Measurements from ENCODE around the gene MFSD2A. TPM values are rescaled to one million over a fixed set of nuclear protein-coding genes. Genes with fewer than 3 reads are reported as not detected.

The MFSD2A gene
- total RNA-seq, 1 donor from 2014 or later = 5.3 TPM

GRCh38 chr1:39969531-39970270 is 14.8 kb downstream of the MFSD2A start:
- H3K4me3 ChIP-seq (ENCODE audit: low read depth, low read length) = no peak overlapping the region

GRCh38 chr1:39970274-39970673 is 15.3 kb downstream of the MFSD2A start:
- TF ChIP-seq CTCF (conservative IDR thresholded peaks at IDR 0.05; ENCODE audit: low read depth, low read length) = no peak
- H3K4me3 ChIP-seq (ENCODE audit: low read depth, low read length) = no peak overlapping the region
- DNase-seq (ENCODE audit: low read depth) = no peak

More at GRCh38 chr1:39969531-39970270, 14.8 kb downstream of the MFSD2A start:
- no peak for DNase-seq (ENCODE audit: low read depth)
- TF ChIP-seq CTCF (conservative IDR thresholded peaks at IDR 0.05; ENCODE audit: low read depth, low read length) = no peak

DNA sequence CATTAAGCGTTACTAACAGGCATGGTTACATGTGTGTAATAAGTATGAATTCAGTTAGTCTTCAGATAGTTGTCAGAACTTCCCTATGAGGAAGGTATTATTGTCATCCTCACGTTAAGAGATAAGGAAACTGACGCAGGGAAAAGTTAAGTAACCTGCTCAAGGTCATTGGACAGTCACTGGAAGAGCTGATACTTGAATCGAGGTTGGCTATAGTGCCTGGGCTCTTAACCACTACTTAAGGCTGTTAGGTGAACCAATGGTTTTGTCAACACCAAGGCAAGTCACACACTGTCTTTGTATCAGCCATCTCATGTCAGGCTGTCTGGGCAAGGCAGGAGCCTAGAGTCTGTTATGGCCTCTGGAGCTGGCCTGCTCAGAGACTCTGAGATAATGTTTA is 16.2 kb downstream of the MFSD2A start:
- H3K4me3 ChIP-seq (ENCODE audit: low read depth, low read length) = no peak overlapping the region
- no peak for DNase-seq (ENCODE audit: low read depth)
- no peak for TF ChIP-seq CTCF (conservative IDR thresholded peaks at IDR 0.05; ENCODE audit: low read depth, low read length)

GRCh38 chr1:39973503-39974135 is 18.7 kb downstream of the MFSD2A start:
- no peak for DNase-seq (ENCODE audit: low read depth)
- TF ChIP-seq CTCF (conservative IDR thresholded peaks at IDR 0.05; ENCODE audit: low read depth, low read length) = peak; percentile 99
- H3K4me3 ChIP-seq (ENCODE audit: low read depth, low read length) = no peak overlapping the region

DNA sequence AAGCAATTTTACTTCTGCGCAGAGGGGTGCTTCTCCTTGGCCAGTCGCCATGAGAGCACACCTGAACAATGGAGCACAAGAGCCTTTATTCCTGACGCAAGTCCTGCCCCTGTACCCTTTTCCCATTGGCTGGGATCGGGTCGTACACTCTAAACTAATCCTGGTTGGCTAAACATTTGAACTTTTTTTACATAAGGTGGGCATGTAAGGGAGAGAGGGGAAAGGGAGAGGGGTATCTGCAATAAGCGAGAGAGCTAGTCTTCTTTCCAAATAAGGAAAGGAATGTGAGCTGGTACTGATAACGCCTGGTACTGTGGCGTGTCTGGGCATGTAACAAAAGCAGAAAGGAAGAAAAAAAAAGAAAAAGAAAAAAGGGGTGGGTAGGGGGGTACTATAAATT is 21.8 kb downstream of the MFSD2A start:
- no peak for TF ChIP-seq CTCF (conservative IDR thresholded peaks at IDR 0.05; ENCODE audit: low read depth, low read length)
- DNase-seq (ENCODE audit: low read depth) = no peak
- H3K4me3 ChIP-seq (ENCODE audit: low read depth, low read length) = no peak overlapping the region

DNA sequence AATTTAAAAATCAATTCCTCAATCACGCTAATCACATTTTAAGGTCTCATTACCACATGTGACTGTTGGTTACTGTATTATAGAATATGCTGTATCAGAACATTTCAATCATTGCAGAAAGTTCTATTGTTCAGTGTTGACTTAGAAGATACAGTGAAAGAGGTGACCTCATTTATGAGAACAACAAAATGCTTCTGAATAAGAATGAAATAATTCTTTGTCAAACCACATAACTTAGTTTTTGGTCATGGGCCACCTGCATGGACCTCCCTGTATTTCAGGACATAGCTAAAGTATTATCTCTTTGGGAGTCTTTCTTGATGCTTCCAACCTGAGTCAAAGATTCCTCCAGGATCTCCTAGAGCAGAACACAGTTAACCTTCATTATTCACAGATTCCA is 22.3 kb downstream of the MFSD2A start:
- TF ChIP-seq CTCF (conservative IDR thresholded peaks at IDR 0.05; ENCODE audit: low read depth, low read length) = no peak
- no peak overlapping the region for H3K4me3 ChIP-seq (ENCODE audit: low read depth, low read length)
- no peak for DNase-seq (ENCODE audit: low read depth)

DNA sequence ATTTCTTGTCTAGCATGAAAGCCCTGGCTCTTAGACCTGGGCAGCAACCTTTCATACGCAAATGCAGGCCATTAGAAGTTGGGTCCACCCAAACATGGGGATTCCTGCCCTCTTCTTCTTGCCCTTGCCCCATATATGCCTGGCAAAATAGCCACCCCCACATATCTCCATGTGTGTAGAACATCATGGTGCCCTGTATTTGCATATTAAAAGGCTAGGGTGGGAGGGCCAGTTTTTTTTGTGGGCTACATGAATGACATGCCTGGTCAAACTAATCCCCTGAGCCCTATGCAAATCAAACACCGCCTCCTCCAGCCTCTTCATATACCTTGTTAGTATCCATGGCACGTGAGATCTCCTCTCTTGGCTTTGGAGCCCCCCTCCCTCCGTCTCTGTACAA is 24.7 kb downstream of the MFSD2A start:
- DNase-seq (ENCODE audit: low read depth) = no peak
- TF ChIP-seq CTCF (conservative IDR thresholded peaks at IDR 0.05; ENCODE audit: low read depth, low read length) = no peak
- H3K4me3 ChIP-seq (ENCODE audit: low read depth, low read length) = no peak overlapping the region
